Panc1 (cell line): ENCODE measurements around the gene CDH23. TPM values are rescaled to one million over a fixed set of nuclear protein-coding genes. Genes with fewer than 3 reads are reported as not detected.

ENCODE experiments used
- ATAC-seq: fragments of 200-7000 bp; cut with Tn5 transposase; 2 replicates; pipeline ENCODE4 v1.9.1; 2020; ENCODE audit warnings: mild to moderate bottlenecking, moderate library complexity
- BruUV-seq: library from RNA; stranded (reverse); fragments of 400-500 nt; replicated peaks from 2 replicates; lab custom pipeline; 2021; lab: Mats Ljungman, UMichigan
- CTCF ChIA-PET: fragments of 300-600 bp; sonication (Branson Sonifier 250); formaldehyde crosslinking; loops from one replicate; lab custom pipeline; 2022; ENCODE audit warnings: antibody characterized with exemption; lab: Charles Lee
- POLR2A ChIA-PET: fragments of 300-600 bp; sonication (Branson Sonifier 250); formaldehyde crosslinking; loops from one replicate; lab custom pipeline; 2022; ENCODE audit warnings: antibody characterized with exemption; lab: Charles Lee
- DNase-seq: peaks from one replicate; pipeline ENCODE4 v3.0.0-alpha.2; 2010; ENCODE audit warnings: low read depth, low spot score
- H3K27ac ChIP-seq: 2 replicates; pipeline ENCODE4 v1.5.1; 2011; ENCODE audit warnings: mild to moderate bottlenecking, low read length, inconsistent platforms
- H3K27me3 ChIP-seq: fragments of 200-500 bp; sonication (Bioruptor generic); 2 replicates; pipeline ENCODE4 v1.6.0; 2014; ENCODE audit warnings: low read length, inconsistent platforms; ENCODE audit not compliant: control insufficient read depth, insufficient read depth
- H3K36me3 ChIP-seq: fragments of 200-500 bp; sonication (Bioruptor generic); 2 replicates; pipeline ENCODE4 v1.5.1; 2014; ENCODE audit warnings: inconsistent platforms, mild to moderate bottlenecking, low read length, moderate library complexity; ENCODE audit not compliant: control insufficient read depth, insufficient read depth
- H3K4me1 ChIP-seq: 2 replicates; pipeline ENCODE4 v1.5.1; 2011; ENCODE audit warnings: inconsistent platforms, mild to moderate bottlenecking, low read length, moderate library complexity; ENCODE audit not compliant: control insufficient read depth, insufficient read depth
- H3K4me3 ChIP-seq, 2 experiments: 2 replicates each; pipeline ENCODE4 v1.5.1; 2011 to 2012; ENCODE audit warnings: low read depth in 2 of 2, low read length in 2 of 2, mild to moderate bottlenecking in 2 of 2, inconsistent platforms in 1 of 2, moderate library complexity in 1 of 2
- H3K9me3 ChIP-seq: fragments of 200-500 bp; sonication (Bioruptor generic); 2 replicates; pipeline ENCODE4 v1.5.1; 2014; ENCODE audit warnings: low read depth, mild to moderate bottlenecking, inconsistent platforms, low read length, moderate library complexity; ENCODE audit not compliant: control insufficient read depth, insufficient read depth
- CTCF ChIP-seq: fragments of 450-650 bp; IDR thresholded peaks from 2 replicates; pipeline ENCODE4 v1.5.1; 2017; ENCODE audit warnings: mild to moderate bottlenecking
- POLR2AphosphoS5 ChIP-seq: IDR thresholded peaks from 2 replicates; pipeline ENCODE4 v1.6.1; 2012; ENCODE audit warnings: mild to moderate bottlenecking, low read depth, low read length, moderate library complexity
- REST ChIP-seq, 2 experiments: IDR thresholded peaks; 2 replicates each; pipeline ENCODE4 v1.6.1; 2011 to 2012; ENCODE audit warnings: low read depth in 2 of 2, control low read depth in 1 of 2, low read length in 1 of 2, mild to moderate bottlenecking in 1 of 2, moderate library complexity in 1 of 2; ENCODE audit not compliant: insufficient read depth in 1 of 2
- SIN3A ChIP-seq: IDR thresholded peaks from 2 replicates; pipeline ENCODE4 v1.6.1; 2012; ENCODE audit warnings: low read depth, mild to moderate bottlenecking, low read length, moderate library complexity, borderline replicate concordance; ENCODE audit not compliant: insufficient read depth
- TCF7L2 ChIP-seq: IDR thresholded peaks from 2 replicates; pipeline ENCODE4 v1.6.1; 2011; ENCODE audit warnings: mild to moderate bottlenecking, low read depth, low read length, inconsistent platforms
- in situ Hi-C: cut with HindIII; loops from 2 replicates; pipeline ENCODE4 v1.10.0; 2016; ENCODE audit warnings: low sequenced_read_pairs, low pct_unique_long_range_greater_than_20kb
- intact Hi-C: fragments of 100-400 bp; cut with micrococcal nuclease; formaldehyde crosslinking; loops from one replicate; pipeline ENCODE4 v1.10.0; 2022; ENCODE audit not compliant: unreplicated experiment
- total RNA-seq: library from RNA; stranded (reverse); gene quantifications from one replicate; pipeline ENCODE4 v1.2.1, GENCODE V29; 2021; ENCODE audit not compliant: unreplicated experiment

CDH23 gene
- total RNA-seq, 1 experiment from 2014 or later, result 2.7 TPM

- no peak overlapping the region for H3K27ac ChIP-seq
- no peaks in the 10 kb centered on the region for H3K27me3 ChIP-seq
- no peaks in the 10 kb centered on the region for H3K36me3 ChIP-seq
- intact Hi-C loops (no loop called here), in situ Hi-C loops (no loop called here)
- CTCF ChIA-PET, result interaction anchor here (0.9 kb wide), 2 partner anchors 20 to 44 kb away, joined by 3 read pairs; no protein-coding TSS in a partner anchor
- no peaks in the 10 kb centered on the region for H3K4me1 ChIP-seq
- H3K4me3 ChIP-seq, result no peak overlapping the region
- DNase-seq (no peak), ATAC-seq (no peak)
- TF ChIP-seq CTCF (no peak), TCF7L2 (no peak), REST (IDR thresholded peaks at IDR 0.05; ENCODE audit: insufficient read depth in 1 of 2, low read depth in 2 of 2, low read length in 1 of 2) (no peak), SIN3A (no peak), POLR2AphosphoS5 (no peak)
- H3K9me3 ChIP-seq, result no peaks in the 10 kb centered on the region
- POLR2A ChIA-PET, result interaction anchor here (0.5 kb wide), 1 partner anchor 691 kb away, joined by 15 read pairs; no protein-coding TSS in a partner anchor
- no TSS peak for BruUV-seq
Measured at GRCh38 chr10:71363936-71364335, 32.8 kb upstream of the CDH23 start.

GRCh38 chr10:71365366-71365765 lies 31.4 kb upstream of the CDH23 start:
- ATAC-seq, result no peak
- no TSS peak for BruUV-seq
- CTCF ChIA-PET, result interaction anchor here (0.5 kb wide), 1 partner anchor 254 kb away, joined by 3 read pairs; no protein-coding TSS in a partner anchor
- POLR2A ChIA-PET, result interaction anchor here (0.6 kb wide), 1 partner anchor 705 kb away, joined by 5 read pairs; no protein-coding TSS in a partner anchor
- no peak for TF ChIP-seq POLR2AphosphoS5
- TF ChIP-seq CTCF, result no peak
- TF ChIP-seq TCF7L2, result no peak
- TF ChIP-seq SIN3A, result no peak
- TF ChIP-seq REST (IDR thresholded peaks at IDR 0.05; ENCODE audit: insufficient read depth in 1 of 2, low read depth in 2 of 2, low read length in 1 of 2), result no peak
- in situ Hi-C loops, result no loop called here
- Histone ChIP-seq H3K27me3 (no peaks in the 10 kb centered on the region), H3K27ac (no peak overlapping the region), H3K36me3 (no peaks in the 10 kb centered on the region), H3K4me1 (no peaks in the 10 kb centered on the region), H3K9me3 (no peaks in the 10 kb centered on the region), H3K4me3 (no peak overlapping the region)
- no peak for DNase-seq
- intact Hi-C loops, result no loop called here
